HG03095 (cell line): ENCODE data around the gene PRR35.
"Not testable (repeated sequence)": the region's sequence is repeated elsewhere in the genome, so short reads cannot be mapped to it uniquely, and the experiment has no call there.

ENCODE experiments used
- ATAC-seq: cut with Tn5 transposase; IDR thresholded peaks from one replicate; pipeline ENCODE4 v1.9.1; 2021; ENCODE audit warnings: moderate library complexity; ENCODE audit not compliant: unreplicated experiment

The PRR35 gene

GRCh38 chr16:592518-593306 lies 32.5 kb downstream of the PRR35 start:
- no peak for ATAC-seq

GRCh38 chr16:593406-593805 lies 33.2 kb downstream of the PRR35 start:
- no peak for ATAC-seq

- ATAC-seq = no peak
Measured at GRCh38 chr16:593807-594206, 33.6 kb downstream of the PRR35 start.

- no peak for ATAC-seq
Measured at GRCh38 chr16:595094-595528, 34.9 kb downstream of the PRR35 start.

- ATAC-seq = no peak
Measured at GRCh38 chr16:595942-596735, 35.9 kb downstream of the PRR35 start.

GRCh38 chr16:596736-597060 lies 36.5 kb downstream of the PRR35 start:
- no peak for ATAC-seq

- not testable (repeated sequence) for ATAC-seq
Measured at GRCh38 chr16:597655-598054, 37.5 kb downstream of the PRR35 start.

GRCh38 chr16:598823-599739 lies 38.9 kb downstream of the PRR35 start:
- ATAC-seq = no peak

GRCh38 chr16:600781-601180 lies 40.6 kb downstream of the PRR35 start:
- ATAC-seq = no peak

GRCh38 chr16:603933-604332 lies 43.7 kb downstream of the PRR35 start:
- ATAC-seq = no peak

GRCh38 chr16:606656-607307 lies 46.6 kb downstream of the PRR35 start:
- no peak for ATAC-seq

- ATAC-seq = no peak
Measured at GRCh38 chr16:608019-608418, 47.8 kb downstream of the PRR35 start.

GRCh38 chr16:609316-609715 lies 49.1 kb downstream of the PRR35 start:
- no peak for ATAC-seq

- ATAC-seq = no peak
Measured at GRCh38 chr16:609984-610383, 49.8 kb downstream of the PRR35 start.

GRCh38 chr16:610513-611381 lies 50.6 kb downstream of the PRR35 start:
- no peak for ATAC-seq

- ATAC-seq = no peak
Measured at GRCh38 chr16:615122-615521, 54.9 kb downstream of the PRR35 start.
